GM18517 (cell line): ENCODE results near the gene KCNG4.

ENCODE experiments used
- ATAC-seq: cut with Tn5 transposase; IDR thresholded peaks from one replicate; pipeline ENCODE4 v1.9.1; 2021; ENCODE audit warnings: mild to moderate bottlenecking, moderate library complexity; ENCODE audit not compliant: unreplicated experiment

Gene KCNG4

GRCh38 chr16:84186685-84187437 is 53.0 kb downstream of the KCNG4 start, which contains the start of gene TAF1C:
TAF1C (minus strand) TSS chr16:84187057; CDS start chr16:84184988, 2,069 bp downstream.
- ATAC-seq, result peak; percentile 71

- no peak for ATAC-seq
Observed at GRCh38 chr16:84184775-84185174, 55.0 kb downstream of the KCNG4 start.

- ATAC-seq, result no peak
Observed at GRCh38 chr16:84183911-84184591, 55.8 kb downstream of the KCNG4 start.

GRCh38 chr16:84183572-84183875 is 56.3 kb downstream of the KCNG4 start:
- no peak for ATAC-seq

- no peak for ATAC-seq
Observed at GRCh38 chr16:84182680-84183571, 56.9 kb downstream of the KCNG4 start.

- no peak for ATAC-seq
Observed at GRCh38 chr16:84182104-84182503, 57.7 kb downstream of the KCNG4 start.

- ATAC-seq, result no peak
Observed at GRCh38 chr16:84181144-84181915, 58.5 kb downstream of the KCNG4 start.

GRCh38 chr16:84180519-84181140 is 59.2 kb downstream of the KCNG4 start:
- no peak for ATAC-seq

- ATAC-seq, result no peak
Observed at GRCh38 chr16:84179612-84180320, 60.0 kb downstream of the KCNG4 start.

GRCh38 chr16:84178892-84179611 is 60.8 kb downstream of the KCNG4 start:
- ATAC-seq, result no peak

- ATAC-seq, result no peak
Observed at GRCh38 chr16:84178146-84178765, 61.6 kb downstream of the KCNG4 start.

GRCh38 chr16:84177741-84178073 is 62.1 kb downstream of the KCNG4 start:
- no peak for ATAC-seq

GRCh38 chr16:84176192-84177053 is 63.4 kb downstream of the KCNG4 start:
- ATAC-seq, result no peak

GRCh38 chr16:84175350-84176081 is 64.3 kb downstream of the KCNG4 start:
- peak; percentile 76 for ATAC-seq

- no peak for ATAC-seq
Observed at GRCh38 chr16:84174396-84174795, 65.4 kb downstream of the KCNG4 start.

GRCh38 chr16:84169765-84170310 is 70.0 kb downstream of the KCNG4 start:
- ATAC-seq, result no peak
